Neural progenitor cell (in vitro differentiated cells): ENCODE data around the gene TRNT1. TPM values are rescaled to one million over a fixed set of nuclear protein-coding genes. Genes with fewer than 3 reads are reported as not detected.

ENCODE experiments used
- DNase-seq: peaks from one replicate; pipeline ENCODE4 v3.0.0-alpha.2; 2016; ENCODE audit warnings: low spot score
- H2AFZ ChIP-seq: fragments of 200-600 bp; sonication (generic); replicated peaks from 2 replicates; pipeline ENCODE4 v1.6.1; 2016; ENCODE audit warnings: antibody characterized with exemption
- H3F3A ChIP-seq: fragments of 200-600 bp; sonication (generic); 2 replicates; pipeline ENCODE4 v1.6.1; 2016; ENCODE audit warnings: antibody characterized with exemption, low read depth
- H3K27ac ChIP-seq: fragments of 200-600 bp; sonication (generic); 2 replicates; pipeline ENCODE4 v1.5.1; 2016; ENCODE audit warnings: mild to moderate bottlenecking
- H3K27me3 ChIP-seq: fragments of 200-600 bp; sonication (generic); 2 replicates; pipeline ENCODE4 v1.6.1; 2016; ENCODE audit warnings: mild to moderate bottlenecking, moderate library complexity
- H3K36me3 ChIP-seq: fragments of 200-600 bp; sonication (generic); 2 replicates; pipeline ENCODE4 v1.5.1; 2016
- H3K4me1 ChIP-seq: fragments of 200-600 bp; sonication (generic); 2 replicates; pipeline ENCODE4 v1.6.1; 2016; ENCODE audit warnings: mixed run types
- H3K4me2 ChIP-seq: fragments of 200-600 bp; sonication (generic); 2 replicates; pipeline ENCODE4 v1.6.1; 2016
- H3K4me3 ChIP-seq: fragments of 200-600 bp; sonication (generic); 2 replicates; pipeline ENCODE4 v1.5.1; 2016
- H3K79me2 ChIP-seq: fragments of 200-600 bp; sonication (generic); 2 replicates; pipeline ENCODE4 v1.6.1; 2016; ENCODE audit warnings: low read depth
- H3K9ac ChIP-seq: fragments of 200-600 bp; sonication (generic); 2 replicates; pipeline ENCODE4 v1.6.1; 2016
- H3K9me3 ChIP-seq: fragments of 200-600 bp; sonication (generic); 2 replicates; pipeline ENCODE4 v1.5.1; 2016; ENCODE audit warnings: low read depth
- H4K20me1 ChIP-seq: fragments of 200-600 bp; sonication (generic); 2 replicates; pipeline ENCODE4 v1.6.1; 2016; ENCODE audit warnings: low read depth
- H3K27ac Mint-ChIP-seq: 3 replicates; pipeline ENCODE4 v1.8.0; 2021; ENCODE audit warnings: mixed read lengths
- H3K27me3 Mint-ChIP-seq: 2 replicates; pipeline ENCODE4 v1.8.0; 2022; ENCODE audit warnings: low read depth, mild to moderate bottlenecking, inconsistent platforms, moderate library complexity, mixed read lengths; ENCODE audit not compliant: insufficient read depth
- H3K36me3 Mint-ChIP-seq: 3 replicates; pipeline ENCODE4 v1.8.0; 2021; ENCODE audit warnings: mixed read lengths
- H3K4me1 Mint-ChIP-seq: 3 replicates; pipeline ENCODE4 v1.8.0; 2021; ENCODE audit warnings: mixed read lengths
- H3K4me3 Mint-ChIP-seq: 3 replicates; pipeline ENCODE4 v1.8.0; 2021; ENCODE audit warnings: mild to moderate bottlenecking, moderate library complexity, mixed read lengths
- H3K9me3 Mint-ChIP-seq: 3 replicates; pipeline ENCODE4 v1.8.0; 2020; ENCODE audit warnings: mixed read lengths
- EZH2 ChIP-seq: fragments of 200-600 bp; sonication (generic); IDR thresholded peaks from 2 replicates; pipeline ENCODE4 v1.6.1; 2017; ENCODE audit warnings: antibody characterized with exemption, mild to moderate bottlenecking, moderate library complexity
- EZH2phosphoT487 ChIP-seq: fragments of 200-600 bp; sonication (generic); IDR thresholded peaks from 2 replicates; pipeline ENCODE4 v1.6.1; 2017; ENCODE audit warnings: antibody characterized with exemption
- total RNA-seq: library from RNA; depleted of rRNA; stranded (reverse); fragments of >200 nt; gene quantifications from 2 replicates; pipeline ENCODE4 v1.2.3, GENCODE V29; 2015; ENCODE audit warnings: low replicate concordance
- TF ChIP-seq, protein P1 (sequence below): fragments of 200-600 bp; sonication (generic); IDR thresholded peaks from 2 replicates; pipeline ENCODE4 v1.5.1; 2017; ENCODE audit warnings: antibody characterized with exemption, mild to moderate bottlenecking

The TRNT1 gene
- total RNA-seq, 1 donor from 2014 or later = 38.8 TPM

DNA sequence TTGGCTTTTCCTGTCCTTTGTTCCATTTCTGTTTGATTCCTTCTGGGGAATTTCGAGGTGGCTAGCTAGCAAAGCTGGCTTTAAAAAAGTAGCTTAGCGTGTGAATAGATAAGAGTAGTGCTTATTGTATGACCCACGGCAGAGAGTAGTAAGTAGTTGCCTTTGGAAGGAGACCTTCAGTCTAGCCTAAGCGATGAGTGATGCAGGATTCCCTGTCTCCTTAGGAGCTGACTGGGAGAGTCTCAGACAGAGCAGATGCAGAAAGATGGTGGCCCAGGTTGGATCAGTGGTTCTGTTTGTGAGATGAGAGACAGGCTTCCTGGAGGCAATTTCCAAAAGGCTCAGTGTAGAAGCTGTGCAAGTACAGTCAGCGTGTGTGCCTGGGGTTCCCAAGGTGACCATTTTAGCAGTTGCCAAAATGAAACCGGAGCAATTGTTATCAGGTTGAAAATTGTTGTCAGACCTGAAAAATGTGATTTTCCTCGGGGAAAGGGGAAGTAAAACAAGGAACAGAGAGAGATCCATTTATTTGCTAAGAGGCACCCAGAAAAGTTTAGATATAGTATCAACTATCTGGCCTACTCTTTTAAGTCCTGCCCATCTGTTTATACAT lies 15.9 kb upstream of the TRNT1 start:
- H3K4me3 ChIP-seq = no peak overlapping the region
- H4K20me1 ChIP-seq = no peaks in the 10 kb centered on the region
- peaks cover 8% of the 10 kb centered on the region for H3K4me1 ChIP-seq
- H3K9me3 ChIP-seq = no peaks in the 10 kb centered on the region
- H3K4me2 ChIP-seq = no peak overlapping the region
- peaks cover 5% of the 10 kb centered on the region for H3K4me1 Mint-ChIP-seq
- no peak overlapping the region for H3K27ac Mint-ChIP-seq
- peaks cover 3% of the 10 kb centered on the region for H3F3A ChIP-seq
- no peaks in the 10 kb centered on the region for H3K9me3 Mint-ChIP-seq
- no peak overlapping the region for H3K27ac ChIP-seq
- no peak for DNase-seq
- H2AFZ ChIP-seq = peak overlapping the region; percentile 90
- H3K27me3 Mint-ChIP-seq = peaks cover 4% of the 10 kb centered on the region
- TF ChIP-seq, protein P1, sequence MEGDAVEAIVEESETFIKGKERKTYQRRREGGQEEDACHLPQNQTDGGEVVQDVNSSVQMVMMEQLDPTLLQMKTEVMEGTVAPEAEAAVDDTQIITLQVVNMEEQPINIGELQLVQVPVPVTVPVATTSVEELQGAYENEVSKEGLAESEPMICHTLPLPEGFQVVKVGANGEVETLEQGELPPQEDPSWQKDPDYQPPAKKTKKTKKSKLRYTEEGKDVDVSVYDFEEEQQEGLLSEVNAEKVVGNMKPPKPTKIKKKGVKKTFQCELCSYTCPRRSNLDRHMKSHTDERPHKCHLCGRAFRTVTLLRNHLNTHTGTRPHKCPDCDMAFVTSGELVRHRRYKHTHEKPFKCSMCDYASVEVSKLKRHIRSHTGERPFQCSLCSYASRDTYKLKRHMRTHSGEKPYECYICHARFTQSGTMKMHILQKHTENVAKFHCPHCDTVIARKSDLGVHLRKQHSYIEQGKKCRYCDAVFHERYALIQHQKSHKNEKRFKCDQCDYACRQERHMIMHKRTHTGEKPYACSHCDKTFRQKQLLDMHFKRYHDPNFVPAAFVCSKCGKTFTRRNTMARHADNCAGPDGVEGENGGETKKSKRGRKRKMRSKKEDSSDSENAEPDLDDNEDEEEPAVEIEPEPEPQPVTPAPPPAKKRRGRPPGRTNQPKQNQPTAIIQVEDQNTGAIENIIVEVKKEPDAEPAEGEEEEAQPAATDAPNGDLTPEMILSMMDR = no peak
- TF ChIP-seq EZH2 (no peak), EZH2phosphoT487 (no peak)
- H3K27me3 ChIP-seq = no peaks in the 10 kb centered on the region
- H3K36me3 ChIP-seq = no peaks in the 10 kb centered on the region
- H3K4me3 Mint-ChIP-seq = no peak overlapping the region
- H3K36me3 Mint-ChIP-seq = no peaks in the 10 kb centered on the region
- H3K79me2 ChIP-seq = no peaks in the 10 kb centered on the region
- no peak overlapping the region for H3K9ac ChIP-seq

DNA sequence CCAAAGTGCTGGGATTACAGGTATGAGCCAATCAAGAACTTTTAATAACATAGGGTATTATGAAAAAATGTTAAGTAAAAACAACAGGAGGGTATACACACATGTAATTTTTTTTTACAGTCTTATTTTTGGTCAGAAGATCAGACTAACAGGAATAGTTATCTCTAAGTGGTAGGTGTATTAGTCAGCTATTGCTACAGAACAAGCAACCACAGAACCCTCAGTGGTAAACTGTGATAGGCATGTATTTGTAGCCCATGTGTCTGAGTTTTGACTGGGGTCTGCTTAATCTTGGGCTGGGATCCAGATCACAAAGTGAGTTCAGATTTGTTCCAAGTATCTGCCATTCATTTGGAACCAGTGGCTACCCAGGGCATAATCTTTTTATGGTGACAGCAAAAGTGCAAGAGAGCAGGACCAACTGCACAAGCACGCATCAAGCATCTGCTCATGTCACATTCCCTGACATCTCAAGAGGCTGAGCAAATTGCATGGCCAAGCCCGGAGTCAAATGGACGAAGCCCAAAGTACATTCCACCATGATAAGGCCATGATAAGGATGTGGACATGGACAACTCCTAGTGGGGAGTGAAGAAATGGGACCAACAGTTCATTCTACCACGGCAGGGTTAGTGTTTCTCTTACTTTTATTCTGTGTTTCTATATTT lies 13.6 kb upstream of the TRNT1 start:
- Histone ChIP-seq H3K27me3 (no peaks in the 10 kb centered on the region), H3K4me2 (no peak overlapping the region), H3K4me3 (no peak overlapping the region), H3K4me1 (peaks cover 8% of the 10 kb centered on the region), H3K36me3 (no peaks in the 10 kb centered on the region), H2AFZ (no peak overlapping the region), H3K27ac (no peak overlapping the region), H3K9me3 (no peaks in the 10 kb centered on the region), H3K9ac (no peak overlapping the region), H3K79me2 (no peaks in the 10 kb centered on the region), H4K20me1 (no peaks in the 10 kb centered on the region), H3F3A (peaks cover 3% of the 10 kb centered on the region)
- peaks cover 4% of the 10 kb centered on the region for H3K27me3 Mint-ChIP-seq
- TF ChIP-seq, protein P1 = no peak
- TF ChIP-seq EZH2phosphoT487 (no peak), EZH2 (no peak)
- peaks cover 5% of the 10 kb centered on the region for H3K4me1 Mint-ChIP-seq
- no peaks in the 10 kb centered on the region for H3K9me3 Mint-ChIP-seq
- H3K36me3 Mint-ChIP-seq = no peaks in the 10 kb centered on the region
- H3K27ac Mint-ChIP-seq = no peak overlapping the region
- H3K4me3 Mint-ChIP-seq = no peak overlapping the region
- no peak for DNase-seq

DNA sequence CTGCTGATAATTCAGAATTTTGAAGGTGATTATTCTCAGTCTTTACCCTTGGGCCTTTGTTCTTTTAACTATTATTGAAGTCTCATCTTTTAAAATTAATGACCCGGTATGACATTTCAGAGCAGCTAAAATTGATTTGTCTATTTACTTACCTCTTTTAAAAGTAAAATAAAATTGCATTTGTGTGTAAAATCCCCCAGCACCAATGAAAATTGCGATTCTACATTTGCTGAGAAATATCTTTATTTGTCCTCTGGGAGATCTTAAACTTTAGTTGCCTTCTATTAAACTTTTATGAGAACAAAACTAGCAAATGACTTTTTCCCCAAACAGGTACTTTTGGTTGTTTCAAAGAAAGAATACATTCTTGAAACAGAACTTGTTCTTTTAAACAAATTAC lies 9.1 kb upstream of the TRNT1 start:
- H3K9ac ChIP-seq = no peak overlapping the region
- H3K27ac ChIP-seq = no peak overlapping the region
- Mint-ChIP-seq H3K4me1 (no peaks in the 10 kb centered on the region), H3K27me3 (peaks cover 8% of the 10 kb centered on the region), H3K9me3 (no peaks in the 10 kb centered on the region), H3K27ac (no peak overlapping the region), H3K4me3 (no peak overlapping the region), H3K36me3 (no peaks in the 10 kb centered on the region)
- H4K20me1 ChIP-seq = no peaks in the 10 kb centered on the region
- no peak for TF ChIP-seq EZH2phosphoT487
- TF ChIP-seq, protein P1 = no peak
- TF ChIP-seq EZH2 = no peak
- no peak overlapping the region for H3K4me3 ChIP-seq
- H3K36me3 ChIP-seq = no peaks in the 10 kb centered on the region
- H3K9me3 ChIP-seq = no peaks in the 10 kb centered on the region
- no peaks in the 10 kb centered on the region for H3K27me3 ChIP-seq
- H3K4me1 ChIP-seq = no peaks in the 10 kb centered on the region
- no peak overlapping the region for H2AFZ ChIP-seq
- no peak for DNase-seq
- no peaks in the 10 kb centered on the region for H3K79me2 ChIP-seq
- H3F3A ChIP-seq = no peaks in the 10 kb centered on the region
- no peak overlapping the region for H3K4me2 ChIP-seq
